GM23338 (cell line): ENCODE data around the gene JAG1. TPM values are rescaled to one million over a fixed set of nuclear protein-coding genes. Genes with fewer than 3 reads are reported as not detected.

ENCODE experiments used
- ATAC-seq: fragments of 200-7000 bp; cut with Tn5 transposase; 3 replicates; pipeline ENCODE4 v1.9.1; 2020
- DNase-seq: peaks from one replicate; pipeline ENCODE4 v3.0.0-alpha.2; 2015; ENCODE audit warnings: low spot score
- H2AFZ ChIP-seq: fragments of 200-600 bp; sonication (generic); 2 replicates; pipeline ENCODE4 v1.8.0; 2016; ENCODE audit warnings: antibody characterized with exemption, mild to moderate bottlenecking, moderate library complexity
- H3F3A ChIP-seq: fragments of 200-600 bp; sonication (generic); replicated peaks from 2 replicates; pipeline ENCODE4 v1.8.0; 2017; ENCODE audit warnings: antibody characterized with exemption, mixed run types, low read depth
- H3K27ac ChIP-seq: fragments of 200-600 bp; sonication (generic); 2 replicates; pipeline ENCODE4 v1.6.1; 2016; ENCODE audit warnings: low read depth
- H3K27me3 ChIP-seq: fragments of 200-600 bp; sonication (generic); 2 replicates; pipeline ENCODE4 v1.8.0; 2016; ENCODE audit warnings: mild to moderate bottlenecking, mixed run types, moderate library complexity; ENCODE audit not compliant: insufficient read depth
- H3K36me3 ChIP-seq: fragments of 200-600 bp; sonication (generic); 2 replicates; pipeline ENCODE4 v1.8.0; 2016; ENCODE audit warnings: mild to moderate bottlenecking; ENCODE audit not compliant: insufficient read depth
- H3K4me1 ChIP-seq: fragments of 200-600 bp; sonication (generic); 2 replicates; pipeline ENCODE4 v1.8.0; 2016; ENCODE audit warnings: mild to moderate bottlenecking, moderate library complexity; ENCODE audit not compliant: insufficient read depth
- H3K4me2 ChIP-seq: fragments of 200-600 bp; sonication (generic); 2 replicates; pipeline ENCODE4 v1.7.1; 2017; ENCODE audit warnings: mixed run types
- H3K4me3 ChIP-seq: fragments of 200-600 bp; sonication (generic); 2 replicates; pipeline ENCODE4 v1.6.1; 2016; ENCODE audit warnings: mixed run types
- H3K79me2 ChIP-seq: fragments of 200-600 bp; sonication (generic); replicated peaks from 2 replicates; pipeline ENCODE4 v1.8.0; 2017; ENCODE audit warnings: mild to moderate bottlenecking; ENCODE audit not compliant: insufficient read depth
- H3K9me2 ChIP-seq: fragments of 200-600 bp; sonication (generic); 2 replicates; pipeline ENCODE4 v1.8.0; 2017; ENCODE audit not compliant: insufficient read depth
- H4K20me1 ChIP-seq: fragments of 200-600 bp; sonication (generic); replicated peaks from 2 replicates; pipeline ENCODE4 v1.8.0; 2017; ENCODE audit warnings: mild to moderate bottlenecking; ENCODE audit not compliant: insufficient read depth
- H3K27ac Mint-ChIP-seq: 2 replicates; pipeline ENCODE4 v1.8.0; 2020; ENCODE audit warnings: inconsistent platforms, mild to moderate bottlenecking, moderate library complexity, mixed read lengths
- H3K27me3 Mint-ChIP-seq: 3 replicates; pipeline ENCODE4 v1.8.0; 2022; ENCODE audit warnings: low read depth, mild to moderate bottlenecking, moderate library complexity, mixed read lengths, inconsistent platforms; ENCODE audit not compliant: insufficient read depth, poor library complexity
- H3K36me3 Mint-ChIP-seq: 3 replicates; pipeline ENCODE4 v1.8.0; 2021; ENCODE audit warnings: low read depth, mild to moderate bottlenecking, inconsistent platforms, moderate library complexity, mixed read lengths
- H3K4me1 Mint-ChIP-seq: 3 replicates; pipeline ENCODE4 v1.8.0; 2020; ENCODE audit warnings: mild to moderate bottlenecking, inconsistent platforms, mixed read lengths
- H3K4me3 Mint-ChIP-seq: 3 replicates; pipeline ENCODE4 v1.8.0; 2021; ENCODE audit warnings: moderate library complexity, mild to moderate bottlenecking, inconsistent platforms, mixed read lengths
- H3K9me3 Mint-ChIP-seq: 3 replicates; pipeline ENCODE4 v1.8.0; 2020; ENCODE audit warnings: moderate library complexity, mild to moderate bottlenecking, inconsistent platforms, mixed read lengths
- CREB1 ChIP-seq: fragments of 250-450 bp; sonication (Bioruptor Pico); IDR thresholded peaks from 2 replicates; pipeline ENCODE4 v1.5.0; 2020; ENCODE audit warnings: low read depth, mild to moderate bottlenecking, moderate library complexity
- EZH2 ChIP-seq: fragments of 200-600 bp; sonication (generic); IDR thresholded peaks from one replicate; pipeline ENCODE4 v1.8.0; 2017; ENCODE audit warnings: antibody characterized with exemption, mild to moderate bottlenecking, low read depth; ENCODE audit not compliant: unreplicated experiment
- EZH2phosphoT487 ChIP-seq: fragments of 200-600 bp; sonication (generic); IDR thresholded peaks from one replicate; pipeline ENCODE4 v1.8.1; 2018; ENCODE audit warnings: antibody characterized with exemption; ENCODE audit not compliant: unreplicated experiment
- JUNB ChIP-seq: IDR thresholded peaks from one replicate; pipeline ENCODE4 v1.6.1; 2016; ENCODE audit warnings: antibody characterized with exemption; ENCODE audit not compliant: unreplicated experiment
- NANOG ChIP-seq: IDR thresholded peaks from 2 replicates; pipeline ENCODE4 v1.6.1; 2016; ENCODE audit warnings: antibody characterized with exemption, borderline replicate concordance
- POLR2AphosphoS5 ChIP-seq: IDR thresholded peaks from 2 replicates; pipeline ENCODE4 v1.6.1; 2016; ENCODE audit warnings: antibody characterized with exemption, low read depth
- STAT1 ChIP-seq: IDR thresholded peaks from one replicate; pipeline ENCODE4 v1.6.1; 2016; ENCODE audit warnings: antibody characterized with exemption; ENCODE audit not compliant: unreplicated experiment
- ZNF114 ChIP-seq: fragments of 250-450 bp; sonication (Bioruptor Pico); IDR thresholded peaks from 2 replicates; pipeline ENCODE4 v1.5.0; 2020; ENCODE audit warnings: mild to moderate bottlenecking, moderate library complexity
- polyA plus RNA-seq: library from polyadenylated mRNA; unstranded; fragments of >200 nt; fragmentation: Nextera tagmentation; extraction: Ambion mirVana; gene quantifications from 2 replicates; pipeline ENCODE4 v1.2.1, GENCODE V29; 2016
- total RNA-seq: library from RNA; depleted of rRNA; stranded (reverse); fragments of >200 nt; shearing (Covaris generic); gene quantifications from 2 replicates; pipeline ENCODE4 v1.2.3, GENCODE V29; 2014
- TF ChIP-seq, protein P1 (sequence below): IDR thresholded peaks from one replicate; pipeline ENCODE4 v1.6.1; 2018; ENCODE audit warnings: antibody characterized with exemption; ENCODE audit not compliant: unreplicated experiment
- TF ChIP-seq, protein P2 (sequence below): fragments of 250-450 bp; sonication (Bioruptor Pico); IDR thresholded peaks from 2 replicates; pipeline ENCODE4 v1.5.0; 2020; ENCODE audit warnings: mild to moderate bottlenecking, moderate library complexity
- TF ChIP-seq, protein P3 (sequence below): IDR thresholded peaks from 2 replicates; pipeline ENCODE4 v1.6.1; 2016; ENCODE audit warnings: antibody characterized with exemption

JAG1 gene
- total and polyA plus RNA-seq, 2 experiments from 2014 or later, result 9.7 to 46.5 TPM

DNA sequence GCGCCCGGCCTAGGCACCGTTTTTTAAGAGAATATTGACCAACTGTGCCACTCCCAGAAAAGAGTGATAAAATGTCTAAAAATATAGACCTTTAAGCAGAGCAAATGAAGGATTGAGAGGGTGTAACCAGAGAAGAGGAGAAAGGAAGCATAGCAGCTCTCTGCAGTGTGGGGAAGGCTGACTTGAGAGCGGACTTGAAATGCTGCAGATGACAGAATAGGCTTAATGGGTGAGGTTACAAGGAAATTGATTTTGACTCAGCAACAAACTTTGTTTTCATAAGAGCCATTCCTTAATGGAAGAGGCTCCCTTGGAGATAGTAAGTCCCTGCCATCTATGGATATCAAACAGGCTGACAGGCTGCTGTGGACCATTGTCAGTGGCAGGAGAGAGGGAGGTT, 7.7 kb upstream of the JAG1 start (continued):
- TF ChIP-seq, protein P1, sequence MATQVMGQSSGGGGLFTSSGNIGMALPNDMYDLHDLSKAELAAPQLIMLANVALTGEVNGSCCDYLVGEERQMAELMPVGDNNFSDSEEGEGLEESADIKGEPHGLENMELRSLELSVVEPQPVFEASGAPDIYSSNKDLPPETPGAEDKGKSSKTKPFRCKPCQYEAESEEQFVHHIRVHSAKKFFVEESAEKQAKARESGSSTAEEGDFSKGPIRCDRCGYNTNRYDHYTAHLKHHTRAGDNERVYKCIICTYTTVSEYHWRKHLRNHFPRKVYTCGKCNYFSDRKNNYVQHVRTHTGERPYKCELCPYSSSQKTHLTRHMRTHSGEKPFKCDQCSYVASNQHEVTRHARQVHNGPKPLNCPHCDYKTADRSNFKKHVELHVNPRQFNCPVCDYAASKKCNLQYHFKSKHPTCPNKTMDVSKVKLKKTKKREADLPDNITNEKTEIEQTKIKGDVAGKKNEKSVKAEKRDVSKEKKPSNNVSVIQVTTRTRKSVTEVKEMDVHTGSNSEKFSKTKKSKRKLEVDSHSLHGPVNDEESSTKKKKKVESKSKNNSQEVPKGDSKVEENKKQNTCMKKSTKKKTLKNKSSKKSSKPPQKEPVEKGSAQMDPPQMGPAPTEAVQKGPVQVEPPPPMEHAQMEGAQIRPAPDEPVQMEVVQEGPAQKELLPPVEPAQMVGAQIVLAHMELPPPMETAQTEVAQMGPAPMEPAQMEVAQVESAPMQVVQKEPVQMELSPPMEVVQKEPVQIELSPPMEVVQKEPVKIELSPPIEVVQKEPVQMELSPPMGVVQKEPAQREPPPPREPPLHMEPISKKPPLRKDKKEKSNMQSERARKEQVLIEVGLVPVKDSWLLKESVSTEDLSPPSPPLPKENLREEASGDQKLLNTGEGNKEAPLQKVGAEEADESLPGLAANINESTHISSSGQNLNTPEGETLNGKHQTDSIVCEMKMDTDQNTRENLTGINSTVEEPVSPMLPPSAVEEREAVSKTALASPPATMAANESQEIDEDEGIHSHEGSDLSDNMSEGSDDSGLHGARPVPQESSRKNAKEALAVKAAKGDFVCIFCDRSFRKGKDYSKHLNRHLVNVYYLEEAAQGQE, result no peak
- TF ChIP-seq EZH2phosphoT487 (no peak), JUNB (no peak), EZH2 (no peak), ZNF114 (CRISPR knock-in tag) (no peak)

DNA sequence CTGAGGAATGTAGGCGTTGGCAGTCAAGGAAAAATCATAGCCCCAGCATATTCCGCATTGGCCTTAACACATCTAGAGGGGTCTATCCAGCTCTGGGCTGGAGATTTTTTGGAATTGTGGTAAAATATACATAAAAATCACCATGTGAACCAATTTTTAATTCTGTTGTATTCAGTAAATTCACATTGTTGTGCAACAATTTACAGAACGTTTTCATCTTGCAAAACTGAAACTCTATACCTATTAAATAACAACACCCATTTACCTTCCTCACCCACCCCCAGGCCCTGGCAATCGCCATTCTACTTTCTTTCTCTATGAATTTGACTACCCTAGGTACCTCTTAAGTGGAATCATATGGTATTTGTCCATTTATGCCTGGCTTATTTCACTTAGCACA, 6.8 kb upstream of the JAG1 start:
- Histone ChIP-seq H3K9me2 (0 out of 2 replicates have a peak, but pooled peaks cover 2% of the 10 kb centered on the region), H3K27me3 (no peaks in the 10 kb centered on the region), H3K36me3 (no peaks in the 10 kb centered on the region), H3K4me3 (no peak overlapping the region), H2AFZ (no peak overlapping the region), H3K4me2 (peak overlapping the region; percentile 51; the same call in 1 of the 2 replicates), H3K4me1 (peaks cover 15% of the 10 kb centered on the region), H3K27ac (no peak overlapping the region), H3K79me2 (no peaks in the 10 kb centered on the region), H4K20me1 (no peaks in the 10 kb centered on the region), H3F3A (no peaks in the 10 kb centered on the region)
- ATAC-seq (no peak), DNase-seq (no peak)
- no peak overlapping the region for H3K27ac Mint-ChIP-seq
- no peak overlapping the region for H3K4me3 Mint-ChIP-seq
- peaks cover 3% of the 10 kb centered on the region for H3K27me3 Mint-ChIP-seq
- H3K4me1 Mint-ChIP-seq, result peaks cover 10% of the 10 kb centered on the region
- no peaks in the 10 kb centered on the region for H3K9me3 Mint-ChIP-seq
- H3K36me3 Mint-ChIP-seq, result no peaks in the 10 kb centered on the region
- no peak for TF ChIP-seq EZH2phosphoT487
- no peak for TF ChIP-seq NANOG
- TF ChIP-seq, protein P2, sequence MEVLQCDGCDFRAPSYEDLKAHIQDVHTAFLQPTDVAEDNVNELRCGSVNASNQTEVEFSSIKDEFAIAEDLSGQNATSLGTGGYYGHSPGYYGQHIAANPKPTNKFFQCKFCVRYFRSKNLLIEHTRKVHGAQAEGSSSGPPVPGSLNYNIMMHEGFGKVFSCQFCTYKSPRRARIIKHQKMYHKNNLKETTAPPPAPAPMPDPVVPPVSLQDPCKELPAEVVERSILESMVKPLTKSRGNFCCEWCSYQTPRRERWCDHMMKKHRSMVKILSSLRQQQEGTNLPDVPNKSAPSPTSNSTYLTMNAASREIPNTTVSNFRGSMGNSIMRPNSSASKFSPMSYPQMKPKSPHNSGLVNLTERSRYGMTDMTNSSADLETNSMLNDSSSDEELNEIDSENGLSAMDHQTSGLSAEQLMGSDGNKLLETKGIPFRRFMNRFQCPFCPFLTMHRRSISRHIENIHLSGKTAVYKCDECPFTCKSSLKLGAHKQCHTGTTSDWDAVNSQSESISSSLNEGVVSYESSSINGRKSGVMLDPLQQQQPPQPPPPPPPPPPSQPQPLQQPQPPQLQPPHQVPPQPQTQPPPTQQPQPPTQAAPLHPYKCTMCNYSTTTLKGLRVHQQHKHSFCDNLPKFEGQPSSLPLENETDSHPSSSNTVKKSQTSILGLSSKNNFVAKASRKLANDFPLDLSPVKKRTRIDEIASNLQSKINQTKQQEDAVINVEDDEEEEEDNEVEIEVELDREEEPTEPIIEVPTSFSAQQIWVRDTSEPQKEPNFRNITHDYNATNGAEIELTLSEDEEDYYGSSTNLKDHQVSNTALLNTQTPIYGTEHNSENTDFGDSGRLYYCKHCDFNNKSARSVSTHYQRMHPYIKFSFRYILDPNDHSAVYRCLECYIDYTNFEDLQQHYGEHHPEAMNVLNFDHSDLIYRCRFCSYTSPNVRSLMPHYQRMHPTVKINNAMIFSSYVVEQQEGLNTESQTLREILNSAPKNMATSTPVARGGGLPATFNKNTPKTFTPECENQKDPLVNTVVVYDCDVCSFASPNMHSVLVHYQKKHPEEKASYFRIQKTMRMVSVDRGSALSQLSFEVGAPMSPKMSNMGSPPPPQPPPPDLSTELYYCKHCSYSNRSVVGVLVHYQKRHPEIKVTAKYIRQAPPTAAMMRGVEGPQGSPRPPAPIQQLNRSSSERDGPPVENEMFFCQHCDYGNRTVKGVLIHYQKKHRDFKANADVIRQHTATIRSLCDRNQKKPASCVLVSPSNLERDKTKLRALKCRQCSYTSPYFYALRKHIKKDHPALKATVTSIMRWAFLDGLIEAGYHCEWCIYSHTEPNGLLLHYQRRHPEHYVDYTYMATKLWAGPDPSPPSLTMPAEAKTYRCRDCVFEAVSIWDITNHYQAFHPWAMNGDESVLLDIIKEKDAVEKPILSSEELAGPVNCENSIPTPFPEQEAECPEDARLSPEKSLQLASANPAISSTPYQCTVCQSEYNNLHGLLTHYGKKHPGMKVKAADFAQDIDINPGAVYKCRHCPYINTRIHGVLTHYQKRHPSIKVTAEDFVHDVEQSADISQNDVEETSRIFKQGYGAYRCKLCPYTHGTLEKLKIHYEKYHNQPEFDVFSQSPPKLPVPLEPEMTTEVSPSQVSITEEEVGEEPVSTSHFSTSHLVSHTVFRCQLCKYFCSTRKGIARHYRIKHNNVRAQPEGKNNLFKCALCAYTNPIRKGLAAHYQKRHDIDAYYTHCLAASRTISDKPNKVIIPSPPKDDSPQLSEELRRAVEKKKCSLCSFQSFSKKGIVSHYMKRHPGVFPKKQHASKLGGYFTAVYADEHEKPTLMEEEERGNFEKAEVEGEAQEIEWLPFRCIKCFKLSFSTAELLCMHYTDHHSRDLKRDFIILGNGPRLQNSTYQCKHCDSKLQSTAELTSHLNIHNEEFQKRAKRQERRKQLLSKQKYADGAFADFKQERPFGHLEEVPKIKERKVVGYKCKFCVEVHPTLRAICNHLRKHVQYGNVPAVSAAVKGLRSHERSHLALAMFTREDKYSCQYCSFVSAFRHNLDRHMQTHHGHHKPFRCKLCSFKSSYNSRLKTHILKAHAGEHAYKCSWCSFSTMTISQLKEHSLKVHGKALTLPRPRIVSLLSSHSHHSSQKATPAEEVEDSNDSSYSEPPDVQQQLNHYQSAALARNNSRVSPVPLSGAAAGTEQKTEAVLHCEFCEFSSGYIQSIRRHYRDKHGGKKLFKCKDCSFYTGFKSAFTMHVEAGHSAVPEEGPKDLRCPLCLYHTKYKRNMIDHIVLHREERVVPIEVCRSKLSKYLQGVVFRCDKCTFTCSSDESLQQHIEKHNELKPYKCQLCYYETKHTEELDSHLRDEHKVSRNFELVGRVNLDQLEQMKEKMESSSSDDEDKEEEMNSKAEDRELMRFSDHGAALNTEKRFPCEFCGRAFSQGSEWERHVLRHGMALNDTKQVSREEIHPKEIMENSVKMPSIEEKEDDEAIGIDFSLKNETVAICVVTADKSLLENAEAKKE, result no peak
- TF ChIP-seq, protein P3, sequence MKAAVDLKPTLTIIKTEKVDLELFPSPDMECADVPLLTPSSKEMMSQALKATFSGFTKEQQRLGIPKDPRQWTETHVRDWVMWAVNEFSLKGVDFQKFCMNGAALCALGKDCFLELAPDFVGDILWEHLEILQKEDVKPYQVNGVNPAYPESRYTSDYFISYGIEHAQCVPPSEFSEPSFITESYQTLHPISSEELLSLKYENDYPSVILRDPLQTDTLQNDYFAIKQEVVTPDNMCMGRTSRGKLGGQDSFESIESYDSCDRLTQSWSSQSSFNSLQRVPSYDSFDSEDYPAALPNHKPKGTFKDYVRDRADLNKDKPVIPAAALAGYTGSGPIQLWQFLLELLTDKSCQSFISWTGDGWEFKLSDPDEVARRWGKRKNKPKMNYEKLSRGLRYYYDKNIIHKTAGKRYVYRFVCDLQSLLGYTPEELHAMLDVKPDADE, result no peak
- TF ChIP-seq EZH2, result no peak
- TF ChIP-seq, protein P1, result no peak
- TF ChIP-seq STAT1, result no peak
- no peak for TF ChIP-seq POLR2AphosphoS5
- TF ChIP-seq CREB1, result no peak
- TF ChIP-seq ZNF114 (CRISPR knock-in tag), result no peak
- TF ChIP-seq JUNB, result no peak
